D341Med (cell line): ENCODE data around the gene TBX2.

Source experiments
- DNase-seq: peaks from one replicate; pipeline ENCODE4 v3.0.0; 2012; ENCODE audit warnings: low spot score

Gene TBX2

GRCh38 chr17:61387511-61388305, 11.9 kb upstream of the TBX2 start:
- DNase-seq = no peak

DNA sequence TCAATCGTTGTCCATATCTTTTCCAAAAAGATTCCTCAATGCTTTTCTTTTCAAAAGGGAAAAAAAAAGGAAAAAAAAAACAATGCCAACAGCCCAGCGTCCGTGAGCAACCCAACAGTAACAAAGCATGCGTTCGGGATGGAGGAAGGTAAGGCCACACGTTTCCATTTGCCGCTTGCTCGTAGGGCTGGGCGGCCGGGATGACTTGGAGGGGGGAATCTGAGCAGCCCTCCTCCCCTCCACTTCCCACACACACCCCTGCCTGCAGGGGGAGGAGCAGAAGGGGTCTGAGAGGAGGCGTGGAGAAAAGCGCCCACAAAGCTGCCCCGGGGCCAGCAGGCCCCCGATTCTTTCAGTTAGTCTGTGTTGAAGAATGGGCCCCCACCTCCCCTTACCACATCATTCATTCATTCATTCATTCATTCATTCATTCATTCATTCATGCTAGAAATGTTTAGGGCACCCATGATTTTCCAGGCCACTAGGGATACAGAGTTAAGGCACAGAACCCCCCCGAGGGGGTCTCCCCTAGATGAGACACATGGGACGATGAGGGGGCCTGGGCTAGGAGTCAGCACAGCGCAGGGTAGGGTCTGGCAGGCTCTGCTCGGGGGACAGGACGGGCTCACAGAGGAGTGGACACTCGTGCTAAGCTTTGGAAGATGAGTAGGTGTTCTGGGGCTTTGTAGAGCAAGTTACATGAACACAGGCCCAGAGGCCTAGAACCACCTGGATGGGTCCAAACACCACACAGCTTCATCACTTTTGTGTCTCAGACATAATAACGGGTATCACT, 10.9 kb upstream of the TBX2 start:
- DNase-seq = no peak

- peak; percentile 95 for DNase-seq
Observed at GRCh38 chr17:61389670-61390478, 9.8 kb upstream of the TBX2 start.

DNA sequence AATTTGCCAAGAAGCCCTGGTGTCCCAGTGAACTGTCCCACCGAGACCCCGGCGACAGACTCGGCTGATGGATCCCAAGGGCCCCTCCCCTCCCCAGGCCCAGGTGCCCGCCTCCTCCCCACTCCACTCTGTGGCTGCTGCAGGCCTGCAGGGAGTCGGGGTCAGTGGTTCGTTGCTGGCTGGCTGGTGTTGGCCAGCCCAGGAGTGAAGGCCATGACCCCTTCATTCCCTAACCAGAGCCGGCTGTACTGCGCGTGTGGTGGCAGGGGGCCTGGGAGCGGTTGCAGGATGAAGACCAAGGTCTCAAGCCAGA, 9.2 kb upstream of the TBX2 start:
- DNase-seq = no peak

DNA sequence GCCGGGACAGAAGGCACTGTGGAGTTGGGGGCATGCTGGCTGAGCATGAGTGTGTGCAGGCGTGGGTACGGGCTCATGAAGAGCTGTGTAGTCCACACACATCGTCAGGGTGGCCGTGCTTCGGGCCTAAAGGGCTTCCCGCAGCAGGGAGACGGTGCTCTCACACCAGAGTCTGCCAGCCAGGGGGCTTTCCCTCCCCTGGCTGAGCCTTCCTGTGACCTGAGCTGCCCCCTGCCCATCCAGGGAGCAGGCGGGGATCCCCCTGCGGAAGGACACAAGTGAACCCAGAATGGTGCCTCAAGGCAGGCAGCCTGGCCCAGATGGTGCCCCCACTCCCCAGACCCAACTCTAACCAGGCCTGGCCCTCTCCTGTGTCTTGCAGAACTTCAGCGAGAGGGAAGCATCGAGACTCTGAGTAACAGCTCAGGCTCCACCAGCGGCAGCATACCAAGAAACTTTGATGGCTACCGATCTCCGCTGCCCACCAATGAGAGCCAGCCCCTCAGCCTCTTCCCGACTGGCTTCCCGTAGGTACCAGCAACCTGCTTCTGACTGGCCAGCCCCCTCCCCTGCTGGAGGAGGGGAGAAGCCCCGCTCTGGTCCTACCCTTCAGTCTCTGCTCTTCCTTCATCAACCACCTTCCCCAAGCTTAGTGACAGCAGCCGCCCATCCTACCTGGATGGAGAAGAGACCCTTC, 7.9 kb upstream of the TBX2 start:
- DNase-seq = no peak

DNA sequence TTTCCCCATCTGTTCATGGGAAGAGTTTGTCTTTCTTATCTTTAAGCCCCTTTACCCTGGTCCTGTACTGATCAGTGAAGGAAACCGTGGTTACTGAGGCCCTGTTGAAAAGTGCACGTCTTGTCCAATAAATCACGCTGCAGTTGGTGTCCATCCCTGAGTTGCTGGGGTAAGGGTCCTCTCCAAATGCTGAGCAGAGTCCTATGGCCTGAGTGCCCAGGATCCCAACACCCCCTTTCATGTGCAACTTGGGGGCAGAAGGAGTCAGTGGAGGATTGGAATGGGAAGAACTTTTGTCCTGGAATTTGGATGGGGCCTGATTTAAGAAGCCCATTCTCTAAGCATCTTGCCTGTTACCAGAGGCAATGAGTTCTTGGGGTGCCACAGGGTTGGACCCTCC, 7.0 kb upstream of the TBX2 start:
- no peak for DNase-seq

DNA sequence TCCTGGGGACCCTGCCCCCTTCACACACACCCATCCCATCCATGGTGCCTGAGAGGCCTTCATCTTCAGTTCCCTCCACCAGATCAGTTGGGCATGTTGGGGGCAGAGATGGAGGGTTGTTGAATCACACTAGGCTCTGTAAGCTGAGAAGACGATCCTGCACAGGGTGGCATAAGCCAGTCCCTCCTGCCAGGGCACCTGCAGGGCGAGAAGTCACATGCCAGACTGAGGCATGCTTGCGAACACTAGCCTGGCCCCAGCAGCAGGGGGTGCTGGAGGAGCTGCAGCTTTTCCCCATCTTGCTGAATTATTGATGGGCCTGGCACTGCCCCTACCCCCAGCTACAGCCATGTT, 6.1 kb upstream of the TBX2 start:
- DNase-seq = no peak

DNA sequence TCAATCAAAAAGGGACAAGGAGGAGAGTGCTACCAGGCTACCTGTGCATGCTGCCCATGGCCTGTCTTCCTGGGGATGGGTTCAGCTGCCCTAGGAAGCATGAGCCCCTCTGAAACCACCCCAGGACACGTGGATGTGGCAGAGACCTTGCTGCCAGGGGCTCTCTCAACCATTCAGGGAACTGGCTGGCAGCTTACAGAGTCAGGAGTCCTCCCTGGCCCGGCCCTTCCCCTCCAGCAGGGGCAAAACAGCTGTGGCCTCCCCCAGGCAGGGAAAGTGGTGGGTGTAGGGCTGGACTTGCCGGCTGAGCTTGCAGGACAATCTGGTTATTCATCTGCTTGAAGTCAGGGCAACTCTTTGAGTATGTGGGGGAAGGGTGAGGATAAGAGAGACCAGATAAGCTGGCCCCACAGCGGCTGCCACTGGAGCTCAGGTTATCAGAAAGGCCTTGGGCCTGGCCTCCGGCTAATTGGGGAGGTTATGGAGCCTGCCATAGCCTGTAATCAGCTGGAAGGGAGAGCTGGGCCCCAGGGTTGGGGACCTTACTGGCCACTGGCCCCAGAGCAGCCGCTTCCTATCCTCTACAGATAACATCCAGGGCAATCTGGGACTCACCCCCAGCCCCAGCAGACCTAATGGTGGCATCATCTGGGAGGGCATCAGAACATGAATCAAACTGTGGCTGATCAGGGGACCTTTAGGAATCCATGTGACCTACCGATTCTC, 5.6 kb upstream of the TBX2 start:
- DNase-seq = no peak

DNA sequence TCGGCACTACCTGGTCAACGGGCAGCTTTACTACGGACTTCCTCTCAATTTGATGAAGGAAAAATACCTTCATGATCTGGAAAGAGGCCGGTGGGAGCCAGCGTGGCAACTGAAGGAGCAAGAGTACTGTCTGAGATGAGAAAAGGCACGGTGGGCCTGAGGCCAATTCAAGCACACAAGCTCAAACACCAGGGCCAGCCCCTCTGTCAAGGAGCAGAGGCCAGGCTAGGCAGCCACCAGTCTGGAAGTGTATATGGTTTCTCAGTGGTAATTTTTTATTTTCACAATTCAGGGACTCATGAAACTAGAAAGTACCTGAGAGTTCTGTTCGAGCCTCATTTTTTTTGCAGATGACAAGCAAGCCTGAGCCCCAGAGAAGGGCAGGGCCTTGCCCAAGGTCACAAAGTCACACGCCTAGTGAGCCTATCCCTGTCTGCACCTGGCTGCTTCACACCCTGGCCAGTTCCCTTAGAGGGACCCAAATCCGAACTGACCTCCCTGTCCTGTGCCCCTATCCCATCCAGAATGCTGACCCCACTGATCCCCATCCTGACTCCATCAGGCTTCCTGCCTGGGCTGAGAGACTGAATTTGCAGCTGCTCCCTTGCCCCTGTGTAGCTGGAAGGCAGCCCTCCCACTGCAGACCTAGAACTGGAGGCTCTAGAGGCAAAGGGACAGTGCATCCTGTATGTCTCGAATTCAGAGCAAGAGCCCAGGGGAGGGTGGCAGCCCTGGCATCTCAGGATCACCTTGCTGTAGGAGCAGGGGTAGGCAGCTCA, 4.8 kb upstream of the TBX2 start:
- DNase-seq = no peak

DNA sequence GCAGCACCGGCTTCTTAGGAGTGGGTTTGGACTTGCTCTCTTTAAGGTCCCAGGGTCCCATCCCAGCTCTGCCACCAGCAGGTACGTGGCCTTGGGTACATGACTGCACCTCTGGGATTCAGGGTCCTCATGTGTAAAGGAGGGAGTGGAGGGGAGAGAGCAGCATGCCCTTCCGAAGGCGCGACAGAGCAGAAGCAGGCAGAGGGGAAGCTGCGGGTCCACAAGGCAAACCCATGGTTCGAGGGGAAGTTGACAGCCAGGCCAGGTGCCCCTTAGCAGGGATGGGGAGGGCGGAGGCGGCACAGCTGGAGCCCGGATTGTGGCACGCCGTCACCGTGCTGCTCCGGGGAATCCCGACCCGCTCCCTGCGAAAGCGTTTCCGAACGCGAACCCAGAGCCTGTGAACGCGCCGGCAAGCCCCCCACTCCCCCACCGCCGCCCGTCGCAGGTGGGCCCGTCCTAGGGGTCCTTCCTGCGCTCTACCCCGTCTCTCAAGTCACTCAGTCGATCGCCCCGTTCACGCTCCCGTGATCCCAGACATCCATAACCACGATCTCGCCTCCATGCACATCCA, 4.1 kb upstream of the TBX2 start:
- DNase-seq = no peak

DNA sequence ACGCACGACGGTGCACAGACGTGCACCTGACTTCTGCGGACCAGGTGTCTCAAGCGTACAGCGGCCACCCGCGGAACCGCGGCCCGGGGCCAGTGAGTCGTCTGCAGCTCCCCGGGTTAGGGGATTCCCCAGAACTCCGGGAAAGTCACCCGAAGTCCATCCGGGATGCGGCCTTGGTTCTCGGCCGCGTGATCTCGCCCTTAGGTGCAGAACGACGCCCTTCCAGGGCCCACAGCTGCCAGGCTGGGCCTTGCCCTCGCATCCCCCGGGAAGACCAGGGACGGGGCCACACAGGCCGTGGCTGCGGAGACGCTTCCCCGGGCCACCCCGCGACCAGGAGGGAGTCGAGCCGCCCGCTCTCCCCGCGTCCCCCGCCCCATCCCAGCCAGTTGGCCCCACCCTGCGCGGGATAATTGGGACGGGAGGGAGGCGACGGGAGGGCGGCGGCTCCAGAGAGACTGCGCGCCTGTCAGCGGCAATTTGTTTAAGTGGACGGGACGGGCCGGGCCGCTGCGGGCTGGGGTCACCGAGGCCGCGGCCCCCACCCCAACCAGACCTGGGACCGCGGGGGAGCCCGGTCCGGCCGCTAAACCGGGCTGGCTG, 3.6 kb upstream of the TBX2 start:
- DNase-seq = no peak

- DNase-seq = no peak
Observed at GRCh38 chr17:61396586-61397085, 3.0 kb upstream of the TBX2 start.

GRCh38 chr17:61397086-61397842, 2.4 kb upstream of the TBX2 start:
- DNase-seq = no peak

DNA sequence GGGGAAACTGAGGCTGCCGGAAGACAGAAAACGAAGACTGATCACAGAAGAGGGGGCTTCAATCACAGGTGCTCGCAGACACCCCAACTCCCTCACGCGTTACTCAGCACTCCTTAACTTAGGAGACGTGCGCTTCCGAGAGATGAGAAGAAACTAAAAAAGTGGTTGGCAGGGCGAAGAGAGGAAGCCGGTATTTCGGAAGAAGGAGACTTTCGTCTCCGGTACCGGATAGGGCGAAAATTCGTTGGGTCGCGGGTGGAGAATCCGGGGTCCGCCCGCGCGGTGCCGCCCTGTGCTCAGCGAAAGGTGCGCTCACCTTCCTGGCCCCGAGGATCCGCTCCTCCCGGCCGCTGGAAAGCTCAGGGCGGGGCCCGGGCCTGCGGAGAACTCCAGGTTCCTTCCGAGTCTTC, 917 bp upstream of the TBX2 start:
- no peak for DNase-seq

DNA sequence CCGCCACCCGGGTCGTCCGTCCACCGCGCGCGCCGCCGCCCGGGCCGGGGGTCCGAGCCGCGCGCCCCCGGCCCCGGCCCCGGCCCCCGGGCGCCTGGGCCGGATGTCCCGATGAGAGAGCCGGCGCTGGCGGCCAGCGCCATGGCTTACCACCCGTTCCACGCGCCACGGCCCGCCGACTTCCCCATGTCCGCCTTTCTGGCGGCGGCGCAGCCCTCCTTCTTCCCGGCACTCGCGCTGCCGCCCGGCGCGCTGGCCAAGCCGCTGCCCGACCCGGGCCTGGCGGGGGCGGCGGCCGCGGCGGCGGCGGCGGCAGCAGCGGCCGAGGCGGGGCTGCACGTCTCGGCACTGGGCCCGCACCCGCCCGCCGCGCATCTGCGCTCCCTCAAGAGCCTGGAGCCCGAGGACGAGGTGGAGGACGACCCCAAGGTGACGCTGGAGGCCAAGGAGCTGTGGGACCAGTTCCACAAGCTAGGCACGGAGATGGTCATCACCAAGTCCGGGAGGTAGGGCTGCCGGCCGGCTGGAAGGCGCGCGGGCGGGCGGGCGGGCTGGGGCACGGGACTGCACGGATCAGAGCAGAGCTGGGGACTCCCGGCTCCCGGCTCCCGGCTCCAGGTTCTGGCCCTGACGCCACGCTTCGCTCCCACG, 548 bp downstream of the TBX2 start:
- DNase-seq = peak; percentile 75

- no peak for DNase-seq
Observed at GRCh38 chr17:61400717-61401388, 1.2 kb downstream of the TBX2 start.

GRCh38 chr17:61401389-61402072, 1.9 kb downstream of the TBX2 start:
- no peak for DNase-seq
